Activated T-helper 1 cell treated with anti-CD3 and anti-CD28 coated beads, Interleukin-12 subunit alpha, Interleukin-12 subunit beta, Interleukin-2, Interleukin-4 antibody, amounts not matched to agents 30 ng/mL and 10 ng/mL and 1 ng/mL, durations not matched to agents 14 hours and 24 hours and 36 hours (primary cell): ENCODE measurements around the gene CCDC13. TPM values are rescaled to one million over a fixed set of nuclear protein-coding genes. Genes with fewer than 3 reads are reported as not detected.

Experiments used
- DNase-seq: peaks from one replicate; pipeline ENCODE4 v3.0.0; 2021; ENCODE audit warnings: low spot score
- H3K27ac Mint-ChIP-seq: one replicate; pipeline ENCODE4 v1.8.0; 2021; ENCODE audit warnings: mild to moderate bottlenecking, mixed read lengths
- H3K27me3 Mint-ChIP-seq: one replicate; pipeline ENCODE4 v1.8.0; 2022; ENCODE audit warnings: mild to moderate bottlenecking, moderate library complexity, mixed read lengths; ENCODE audit not compliant: insufficient read depth
- H3K36me3 Mint-ChIP-seq: one replicate; pipeline ENCODE4 v1.8.0; 2021; ENCODE audit warnings: low read depth, mixed read lengths
- H3K4me1 Mint-ChIP-seq: one replicate; pipeline ENCODE4 v1.8.0; 2021; ENCODE audit warnings: low read depth, mixed read lengths
- H3K4me3 Mint-ChIP-seq: one replicate; pipeline ENCODE4 v1.8.0; 2021; ENCODE audit warnings: mild to moderate bottlenecking, moderate library complexity, mixed read lengths
- H3K9me3 Mint-ChIP-seq: one replicate; pipeline ENCODE4 v1.8.0; 2021; ENCODE audit warnings: mixed read lengths
- intact Hi-C: fragments of 100-400 bp; cut with micrococcal nuclease; formaldehyde crosslinking; loops from one replicate; pipeline ENCODE4 v1.15.1; 2024
- total RNA-seq: library from RNA; stranded (reverse); gene quantifications from 2 replicates; pipeline ENCODE4 v1.2.3, GENCODE V29; 2022

CCDC13 gene
- total RNA-seq, 1 donor from 2014 or later: not detected

DNA sequence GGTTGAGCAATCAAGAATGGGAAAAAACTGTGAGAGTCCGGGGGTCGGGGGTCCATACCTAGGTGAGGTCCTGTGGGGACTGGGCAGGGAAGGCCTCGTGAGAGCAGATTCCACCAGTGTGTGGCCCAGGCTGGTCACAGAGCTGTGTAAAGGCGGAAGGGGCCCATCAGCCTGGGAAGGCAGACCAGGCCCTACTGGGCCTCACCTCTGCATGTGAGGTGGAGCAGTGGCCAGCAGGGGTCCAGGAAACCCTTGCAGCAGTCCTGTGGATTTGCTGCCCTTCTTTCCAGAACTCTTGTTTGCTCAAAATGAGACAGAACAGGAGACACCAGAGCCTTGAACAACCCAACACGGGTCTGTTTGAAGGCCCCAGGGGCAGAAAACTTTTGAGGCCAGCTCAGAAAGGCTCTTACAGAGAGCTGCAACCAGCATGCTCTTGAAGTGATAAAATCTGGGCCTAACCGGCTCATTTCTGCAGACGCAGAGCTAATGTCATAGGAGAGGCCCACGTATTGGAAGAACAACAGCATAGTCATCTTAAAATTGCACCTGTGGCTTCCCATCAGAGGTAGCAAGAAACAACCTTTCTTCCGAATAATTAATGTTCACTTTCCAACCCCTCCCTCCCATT lies 40.1 kb downstream of the CCDC13 start:
- Mint-ChIP-seq H3K9me3 (no peaks in the 10 kb centered on the region), H3K4me3 (no peak overlapping the region), H3K36me3 (no peaks in the 10 kb centered on the region), H3K27me3 (peaks cover 6% of the 10 kb centered on the region), H3K27ac (no peak overlapping the region), H3K4me1 (no peaks in the 10 kb centered on the region)
- intact Hi-C loops: no loop called here
- no peak for DNase-seq

DNA sequence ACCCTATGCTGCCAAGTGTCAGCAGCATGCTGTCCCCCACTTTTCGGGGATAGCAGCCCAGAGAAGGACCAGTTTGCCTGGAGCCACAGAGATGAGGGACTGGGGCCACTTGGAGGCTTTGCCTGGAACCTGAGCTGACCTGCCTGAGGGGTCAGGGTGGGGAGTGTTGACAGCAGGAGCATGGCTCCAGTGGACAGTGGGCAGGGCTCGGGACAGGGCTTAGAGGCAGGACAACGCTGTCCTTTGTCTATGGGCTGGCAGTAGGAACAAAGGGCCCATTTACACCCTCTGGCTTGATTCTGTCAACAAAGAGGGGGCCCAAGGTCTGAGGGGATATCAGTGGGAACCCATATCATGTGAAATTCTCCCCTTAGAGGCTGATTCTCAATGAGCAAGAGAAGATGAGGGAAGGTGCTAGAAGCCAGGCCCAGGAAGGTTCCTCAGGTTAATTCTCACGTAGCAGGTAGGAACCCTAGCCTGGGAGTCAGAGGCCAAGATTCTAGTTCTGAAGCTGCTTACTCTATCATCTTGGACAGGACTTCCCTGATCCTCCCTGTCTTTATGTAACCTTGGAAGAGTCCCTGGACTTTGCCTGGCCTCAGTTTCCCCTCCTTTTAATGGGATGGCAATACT lies 40.7 kb downstream of the CCDC13 start:
- peaks cover 7% of the 10 kb centered on the region for H3K27me3 Mint-ChIP-seq
- H3K4me1 Mint-ChIP-seq: no peaks in the 10 kb centered on the region
- no peaks in the 10 kb centered on the region for H3K9me3 Mint-ChIP-seq
- intact Hi-C loops: no loop called here
- H3K4me3 Mint-ChIP-seq: no peak overlapping the region
- no peak for DNase-seq
- no peaks in the 10 kb centered on the region for H3K36me3 Mint-ChIP-seq
- H3K27ac Mint-ChIP-seq: no peak overlapping the region

DNA sequence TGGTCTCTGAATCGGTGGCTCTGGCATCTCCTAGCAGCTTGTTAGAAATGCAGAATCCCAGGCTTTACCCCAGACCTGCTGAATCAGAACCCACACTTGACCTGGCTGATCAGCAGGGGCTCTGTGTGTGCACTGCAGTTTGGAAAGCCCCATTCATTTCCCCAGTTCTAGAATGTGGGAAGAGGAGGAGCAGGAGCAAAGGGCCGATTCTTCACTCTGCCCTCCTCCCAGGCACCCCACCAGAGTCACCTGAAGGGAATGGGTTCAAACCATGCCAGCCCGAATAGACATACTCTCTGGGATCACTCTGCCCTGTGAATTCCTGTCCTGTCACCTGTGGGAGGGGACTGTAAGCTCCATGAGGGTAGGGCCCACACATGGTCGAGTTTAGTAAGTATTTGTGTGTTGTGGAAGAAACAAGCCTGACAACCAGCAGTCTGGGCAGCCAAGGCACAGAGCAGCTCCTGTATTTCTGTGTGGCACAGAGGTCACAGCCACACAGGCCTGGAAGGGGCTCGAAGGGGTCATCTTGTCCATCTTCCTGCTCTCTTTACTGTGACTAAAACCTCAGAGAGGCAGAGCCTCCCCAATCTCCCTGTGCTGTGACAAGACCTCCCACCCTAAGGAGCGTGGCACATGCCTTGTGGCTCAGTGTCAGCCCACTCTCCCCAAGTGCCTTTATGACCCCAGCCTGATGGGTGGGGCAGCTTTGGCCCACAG lies 41.4 kb downstream of the CCDC13 start:
- Mint-ChIP-seq H3K27me3 (peaks cover 7% of the 10 kb centered on the region), H3K27ac (no peak overlapping the region), H3K4me3 (no peak overlapping the region), H3K4me1 (no peaks in the 10 kb centered on the region), H3K9me3 (no peaks in the 10 kb centered on the region), H3K36me3 (no peaks in the 10 kb centered on the region)
- DNase-seq: no peak
- intact Hi-C loops: no loop called here

DNA sequence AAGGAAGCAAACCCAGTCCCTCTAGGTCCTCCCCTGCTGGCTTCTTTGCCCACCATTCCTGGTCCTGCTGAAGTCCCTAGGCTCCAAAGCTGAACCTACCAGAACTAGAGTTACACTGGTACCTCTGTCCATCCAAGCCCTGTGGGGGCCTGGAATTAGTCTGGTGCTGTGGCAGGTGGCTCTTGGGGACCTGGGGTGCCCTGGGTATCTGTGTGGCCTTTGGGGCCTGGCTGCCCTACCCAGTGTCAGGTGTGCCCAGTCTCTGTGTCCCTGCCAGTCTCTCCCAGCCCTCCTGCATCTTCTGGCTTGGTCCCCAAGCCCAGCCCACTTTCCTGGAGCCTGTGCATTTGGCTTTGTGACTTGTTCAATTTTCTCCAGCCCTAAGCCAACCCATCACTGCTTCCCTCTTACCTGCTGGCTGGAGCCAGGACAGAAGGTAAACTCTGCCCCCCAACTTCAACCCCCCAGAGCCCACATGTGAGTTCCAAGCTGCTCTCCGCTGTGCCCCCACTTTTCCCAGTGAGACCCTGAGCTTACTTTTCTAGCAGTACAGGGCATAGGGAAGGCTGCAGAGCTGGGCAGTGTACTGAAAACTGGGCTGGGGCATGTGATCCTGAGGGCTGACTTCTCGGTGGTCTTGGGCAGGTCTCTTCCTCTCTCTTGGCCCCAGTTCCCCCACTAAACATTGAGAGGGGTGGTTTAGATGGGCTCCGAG lies 42.2 kb downstream of the CCDC13 start:
- Mint-ChIP-seq H3K36me3 (no peaks in the 10 kb centered on the region), H3K4me1 (no peaks in the 10 kb centered on the region), H3K27ac (no peak overlapping the region), H3K27me3 (peaks cover 7% of the 10 kb centered on the region), H3K9me3 (no peaks in the 10 kb centered on the region), H3K4me3 (no peak overlapping the region)
- DNase-seq: no peak
- intact Hi-C loops: no loop called here

DNA sequence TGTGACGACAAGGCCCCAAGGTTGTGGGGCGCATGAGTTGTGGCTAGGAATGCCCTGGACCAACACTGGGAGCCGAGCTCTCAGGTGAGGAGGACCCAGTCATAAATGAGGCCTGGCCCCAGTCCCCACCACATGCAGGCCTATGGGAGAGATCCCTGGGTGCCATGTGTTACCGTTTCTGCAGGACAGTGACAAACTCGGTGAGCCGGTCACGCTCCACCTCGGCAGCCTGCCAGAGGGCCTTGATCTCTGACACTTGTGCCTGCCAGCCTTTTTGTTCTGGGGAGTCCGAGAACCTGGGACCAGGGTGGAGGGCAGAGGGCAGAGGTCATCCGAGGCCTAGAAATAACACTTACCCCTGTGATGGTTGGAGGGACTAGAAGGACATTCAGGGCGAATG lies 42.8 kb downstream of the CCDC13 start:
- Mint-ChIP-seq H3K9me3 (no peaks in the 10 kb centered on the region), H3K27ac (no peak overlapping the region), H3K4me3 (no peak overlapping the region), H3K4me1 (no peaks in the 10 kb centered on the region), H3K36me3 (no peaks in the 10 kb centered on the region), H3K27me3 (peaks cover 11% of the 10 kb centered on the region)
- no peak for DNase-seq
- intact Hi-C loops: no loop called here

DNA sequence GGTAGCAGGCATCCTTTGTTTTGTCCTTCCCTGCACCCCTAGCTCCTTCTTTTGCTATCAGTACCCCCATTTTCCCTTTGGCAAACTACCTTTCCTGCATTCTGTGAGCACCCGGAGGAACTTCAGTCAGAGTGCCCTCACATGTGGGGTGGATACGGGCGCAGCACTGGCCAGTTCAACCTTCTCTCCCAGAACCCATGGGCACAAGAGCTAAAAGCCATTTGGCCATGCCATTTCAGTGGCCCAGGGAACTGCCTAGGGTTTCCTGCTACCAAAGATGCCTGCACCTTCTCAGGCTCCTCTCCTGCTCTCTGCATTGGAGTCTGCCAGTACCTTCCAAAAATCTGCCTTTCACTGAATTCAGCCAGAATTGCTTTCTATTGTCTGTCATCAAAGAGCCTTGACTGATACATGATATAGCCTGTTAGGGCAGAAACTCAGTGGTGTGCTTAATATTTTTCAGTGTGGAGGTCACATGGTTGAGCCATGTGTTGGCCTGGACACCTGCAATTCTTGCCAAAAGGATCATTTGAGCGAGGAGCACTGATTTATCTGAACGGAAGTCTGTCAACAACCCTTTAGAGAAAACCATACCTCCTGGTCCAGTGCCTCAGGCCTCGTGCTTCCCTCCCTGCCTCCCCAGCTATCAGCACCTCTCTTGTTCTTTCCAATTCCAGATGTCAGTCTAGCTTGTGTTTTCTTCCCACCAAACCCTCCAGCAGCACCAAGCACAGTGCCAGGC lies 43.5 kb downstream of the CCDC13 start:
- Mint-ChIP-seq H3K36me3 (no peaks in the 10 kb centered on the region), H3K27ac (no peak overlapping the region), H3K9me3 (no peaks in the 10 kb centered on the region), H3K4me3 (no peak overlapping the region), H3K27me3 (peaks cover 11% of the 10 kb centered on the region), H3K4me1 (no peaks in the 10 kb centered on the region)
- intact Hi-C loops: no loop called here
- no peak for DNase-seq

DNA sequence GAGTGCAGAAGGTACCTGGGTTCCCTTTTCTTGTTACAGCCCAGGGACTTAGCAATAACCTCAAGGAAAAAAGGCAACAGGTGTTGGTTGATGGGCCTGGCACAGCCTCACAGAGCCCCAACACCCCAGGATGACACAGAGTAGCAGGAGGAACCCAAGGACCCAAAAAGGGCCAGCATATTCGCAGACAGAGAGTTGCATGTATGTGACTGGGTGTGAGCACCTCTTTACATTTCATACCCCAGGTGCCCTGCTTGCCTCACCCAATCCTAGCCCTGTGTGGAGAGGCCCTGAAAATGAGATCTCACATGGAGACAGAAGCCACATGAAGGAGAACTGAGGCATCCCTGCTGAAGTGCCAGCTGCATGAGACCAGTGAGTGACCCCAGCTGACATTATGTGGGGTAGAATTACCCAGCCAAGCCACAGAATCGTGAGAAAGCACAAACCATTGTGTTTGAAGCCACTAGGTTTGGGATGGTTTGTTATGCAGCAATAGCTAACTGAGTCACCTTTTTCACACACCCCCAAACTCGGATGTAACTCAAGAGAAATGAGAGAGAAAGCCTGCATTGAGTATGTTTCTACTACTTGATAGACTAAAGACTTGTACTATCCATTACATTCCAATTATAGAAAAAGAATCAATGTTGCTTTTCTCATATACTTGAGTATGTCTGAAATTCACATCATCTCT lies 44.2 kb downstream of the CCDC13 start:
- Mint-ChIP-seq H3K4me3 (no peak overlapping the region), H3K36me3 (no peaks in the 10 kb centered on the region), H3K4me1 (no peaks in the 10 kb centered on the region), H3K27ac (no peak overlapping the region), H3K27me3 (peaks cover 11% of the 10 kb centered on the region), H3K9me3 (no peaks in the 10 kb centered on the region)
- intact Hi-C loops: no loop called here
- no peak for DNase-seq

DNA sequence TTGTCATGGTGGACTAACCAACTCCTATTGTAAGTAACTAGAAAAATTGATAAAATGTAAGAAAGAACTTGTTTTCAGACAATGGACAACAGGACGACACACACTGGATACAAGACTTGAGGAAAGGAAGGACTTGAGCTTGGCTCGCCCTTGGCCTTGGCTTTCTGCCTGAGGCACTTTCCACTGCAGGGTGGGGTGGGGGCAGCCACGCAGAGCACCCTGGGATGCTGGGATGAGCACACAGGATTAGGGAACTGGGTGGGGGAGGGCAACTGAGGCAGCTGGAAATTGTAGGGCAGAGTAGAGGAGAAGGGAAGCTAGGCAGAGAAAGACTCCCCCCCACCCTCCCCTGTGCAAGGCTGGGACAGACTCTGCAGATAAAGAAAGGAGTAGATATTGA lies 45.0 kb downstream of the CCDC13 start:
- intact Hi-C loops: no loop called here
- H3K4me3 Mint-ChIP-seq: no peak overlapping the region
- no peak overlapping the region for H3K27ac Mint-ChIP-seq
- H3K27me3 Mint-ChIP-seq: peaks cover 11% of the 10 kb centered on the region
- no peaks in the 10 kb centered on the region for H3K4me1 Mint-ChIP-seq
- DNase-seq: no peak
- no peaks in the 10 kb centered on the region for H3K36me3 Mint-ChIP-seq
- no peaks in the 10 kb centered on the region for H3K9me3 Mint-ChIP-seq

DNA sequence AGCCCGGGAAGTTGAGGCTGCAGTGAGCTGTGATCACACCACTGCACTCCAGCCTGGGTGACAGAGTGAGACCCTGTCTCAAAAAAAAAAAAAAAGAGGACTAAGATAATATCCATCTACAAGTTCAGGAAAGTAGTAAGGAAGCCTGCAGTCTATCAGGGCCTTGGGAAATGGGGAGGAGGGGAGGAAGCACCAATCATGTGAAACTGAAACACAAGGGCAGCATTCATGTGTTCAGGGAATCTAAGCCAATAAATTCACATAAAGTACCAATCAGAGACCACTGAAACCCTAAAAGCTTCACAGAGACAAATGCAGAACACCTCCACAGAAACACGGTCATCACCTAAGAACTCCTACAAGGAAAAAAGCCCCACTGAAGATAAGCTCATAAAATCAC lies 47.6 kb downstream of the CCDC13 start:
- Mint-ChIP-seq H3K27ac (no peak overlapping the region), H3K9me3 (no peaks in the 10 kb centered on the region), H3K36me3 (no peaks in the 10 kb centered on the region), H3K4me1 (no peaks in the 10 kb centered on the region), H3K27me3 (peaks cover 11% of the 10 kb centered on the region), H3K4me3 (no peak overlapping the region)
- intact Hi-C loops: no loop called here
- DNase-seq: no peak

DNA sequence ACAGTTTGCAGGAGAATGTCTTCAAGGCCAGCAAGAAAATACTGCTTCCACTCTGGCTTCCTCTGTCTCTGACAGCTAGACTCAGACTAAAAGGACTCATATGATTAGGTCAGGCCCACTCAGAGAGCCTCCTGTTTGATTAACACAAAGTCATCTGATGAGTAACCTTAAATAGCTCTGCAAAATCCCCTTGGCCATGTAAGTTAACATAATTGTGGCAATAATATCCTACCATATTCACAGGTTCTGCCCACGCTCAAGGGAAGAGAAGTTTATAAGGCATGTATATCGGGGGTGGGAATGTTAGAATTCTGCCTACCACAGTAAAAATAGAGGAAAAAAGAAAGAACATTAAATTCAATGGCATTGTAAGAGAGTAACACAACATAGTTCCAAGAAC lies 49.8 kb downstream of the CCDC13 start:
- no peaks in the 10 kb centered on the region for H3K4me1 Mint-ChIP-seq
- H3K9me3 Mint-ChIP-seq: no peaks in the 10 kb centered on the region
- H3K27me3 Mint-ChIP-seq: peaks cover 10% of the 10 kb centered on the region
- intact Hi-C loops: no loop called here
- H3K4me3 Mint-ChIP-seq: no peak overlapping the region
- DNase-seq: no peak
- no peaks in the 10 kb centered on the region for H3K36me3 Mint-ChIP-seq
- no peak overlapping the region for H3K27ac Mint-ChIP-seq
